Liver (tissue), 3 donors: Measurements from ENCODE around the gene PRKD1.

Source experiments
- CTCF ChIP-seq: fragments of 150-350 bp; IDR thresholded peaks from 2 replicates; pipeline ENCODE4 v1.5.1; 2017; ENCODE audit warnings: improper control_type of control experiment, low read depth, low read length; ENCODE audit not compliant: missing input control
- EGR1 ChIP-seq, 2 donors: IDR thresholded peaks; 2 replicates each; pipeline ENCODE4 v1.6.1; 2016 to 2018; ENCODE audit warnings: antibody characterized with exemption in 2 of 2, low read depth in 2 of 2
- REST ChIP-seq: IDR thresholded peaks from 2 replicates; pipeline ENCODE4 v1.6.1; 2016; ENCODE audit warnings: antibody characterized with exemption, mild to moderate bottlenecking
- RXRA ChIP-seq, 2 donors: IDR thresholded peaks; 2 replicates each; pipeline ENCODE4 v1.6.1; 2017 to 2018; ENCODE audit warnings: antibody characterized with exemption in 2 of 2, mild to moderate bottlenecking in 1 of 2
- TAF1 ChIP-seq: conservative IDR thresholded peaks from 2 replicates; pipeline ENCODE4 v1.6.1; 2016; ENCODE audit warnings: antibody characterized with exemption, mild to moderate bottlenecking
- donor health status: healthy.
- donor health status: healthy.

GRCh38 chr14:29861996-29862395 lies 65.7 kb downstream of the PRKD1 start:
- TF ChIP-seq CTCF (no peak), REST (no peak), RXRA (IDR thresholded peaks at IDR 0.05) (no peak), TAF1 (no peak), EGR1 (IDR thresholded peaks at IDR 0.05; ENCODE audit: low read depth in 2 of 2) (no peak)
